Endothelial cell of umbilical vein (primary cell): Measurements from ENCODE around the gene TBC1D26.

Source experiments
- CTCF ChIP-seq, 2 donors: IDR thresholded peaks; 1 replicate in 1 of 2; 2 replicates in 1 of 2; pipeline ENCODE4 v1.5.1; 2011; ENCODE audit warnings: low read length in 2 of 2, mild to moderate bottlenecking in 2 of 2, moderate library complexity in 2 of 2, control low read depth in 1 of 2, inconsistent platforms in 1 of 2, low read depth in 1 of 2; ENCODE audit not compliant: insufficient read depth in 1 of 2; ENCODE audit errors: extremely low read depth in 1 of 2
- JUN ChIP-seq: IDR thresholded peaks from 2 replicates; pipeline ENCODE4 v1.6.1; 2011; ENCODE audit warnings: borderline replicate concordance, low read depth; ENCODE audit not compliant: insufficient read length, insufficient read depth
- MAX ChIP-seq: IDR thresholded peaks from 2 replicates; pipeline ENCODE4 v1.6.1; 2011; ENCODE audit not compliant: insufficient read depth, insufficient read length
- POLR2A ChIP-seq: IDR thresholded peaks from 2 replicates; pipeline ENCODE4 v1.6.1; 2012; ENCODE audit warnings: low read depth, mild to moderate bottlenecking, control low read depth, low read length
- POLR2AphosphoS5 ChIP-seq: IDR thresholded peaks from 2 replicates; pipeline ENCODE4 v1.6.1; 2012; ENCODE audit warnings: low read depth, mild to moderate bottlenecking, control low read depth, low read length, moderate library complexity; ENCODE audit not compliant: insufficient read depth

GRCh38 chr17:15777717-15778116 is 45.6 kb downstream of the TBC1D26 start:
- no peak for TF ChIP-seq CTCF (IDR thresholded peaks at IDR 0.05; ENCODE audit: extremely low read depth in 1 of 2, insufficient read depth in 1 of 2, low read depth in 1 of 2, low read length in 2 of 2)
- TF ChIP-seq POLR2A = no peak
- TF ChIP-seq MAX = no peak
- no peak for TF ChIP-seq POLR2AphosphoS5
- no peak for TF ChIP-seq JUN
